Transverse colon (tissue), 4 donors: ENCODE results near the gene PBX3.

Experiments
- CTCF ChIP-seq, 5 experiments: fragments of 200-600 bp in 3 of 5; fragments of 450-650 bp in 2 of 5; sonication (generic) in 3 of 5; IDR thresholded peaks; 1 replicate in 2 of 5; 2 replicates in 3 of 5; pipeline ENCODE4 v1.5.1; 2016 to 2017; ENCODE audit warnings: antibody characterized with exemption in 5 of 5, inconsistent platforms in 3 of 5, mild to moderate bottlenecking in 2 of 5, moderate library complexity in 1 of 5
- EP300 ChIP-seq: sonication (generic); formaldehyde crosslinking; IDR thresholded peaks from one replicate; pipeline ENCODE4 v1.6.1; 2017; ENCODE audit warnings: antibody characterized with exemption, low read depth
- POLR2AphosphoS5 ChIP-seq, 3 donors: sonication (generic); formaldehyde crosslinking; IDR thresholded peaks; one replicate each; pipeline ENCODE4 v1.6.1; 2016; ENCODE audit warnings: antibody characterized with exemption in 3 of 3

GRCh38 chr9:126016579-126017290 is 269.6 kb downstream of the PBX3 start:
- TF ChIP-seq EP300: no peak
- no peak for TF ChIP-seq CTCF (IDR thresholded peaks at IDR 0.05)
- no peak for TF ChIP-seq POLR2AphosphoS5 (IDR thresholded peaks at IDR 0.05)
